OCI-LY7 (cell line): ENCODE measurements around the gene DZANK1.

ENCODE experiments used
- CTCF ChIP-seq: fragments of 200-600 bp; sonication (generic); conservative IDR thresholded peaks from 2 replicates; pipeline ENCODE4 v1.5.1; 2014; ENCODE audit warnings: mild to moderate bottlenecking, antibody characterized with exemption, low read length, moderate library complexity, mixed read lengths
- EZH2phosphoT487 ChIP-seq: fragments of 200-600 bp; sonication (generic); IDR thresholded peaks from 2 replicates; pipeline ENCODE4 v1.6.1; 2018; ENCODE audit warnings: low read depth, borderline replicate concordance, mild to moderate bottlenecking, mixed run types, antibody characterized with exemption, low read length, moderate library complexity, mixed read lengths

- TF ChIP-seq CTCF: no peak
- TF ChIP-seq EZH2phosphoT487: no peak
Observed at GRCh38 chr20:18507218-18508191, 40.7 kb upstream of the DZANK1 start, which contains the start of gene SEC23B.
